Colonic mucosa (tissue), 4 donors: Measurements from ENCODE around the gene CCDC92B. TPM values are rescaled to one million over a fixed set of nuclear protein-coding genes. Genes with fewer than 3 reads are reported as not detected.

Experiments
- DNase-seq: peaks from one replicate; pipeline ENCODE4 v3.0.0-alpha.2; 2020
- H3K27ac ChIP-seq: fragments of 200-600 bp; one replicate; pipeline ENCODE4 v1.8.0; 2021
- H3K27me3 ChIP-seq: fragments of 200-600 bp; one replicate; pipeline ENCODE4 v1.8.0; 2021
- H3K36me3 ChIP-seq: fragments of 200-600 bp; one replicate; pipeline ENCODE4 v1.8.0; 2021
- H3K4me1 ChIP-seq: fragments of 200-600 bp; one replicate; pipeline ENCODE4 v1.8.0; 2021; ENCODE audit warnings: mild to moderate bottlenecking
- H3K4me3 ChIP-seq: fragments of 200-600 bp; one replicate; pipeline ENCODE4 v1.8.0; 2021
- H3K9ac ChIP-seq, 2 donors: one replicate each; pipeline ENCODE4 v1.7.0; 2013; ENCODE audit warnings: control low read depth in 2 of 2, low read depth in 2 of 2, low read length in 2 of 2
- H3K9me3 ChIP-seq: fragments of 200-600 bp; one replicate; pipeline ENCODE4 v1.8.0; 2021
- intact Hi-C: fragments of 100-400 bp; cut with DNase I; formaldehyde crosslinking; loops from one replicate; pipeline ENCODE4 v1.14.1; 2022
- total RNA-seq, 2 donors: library from RNA; stranded (reverse); fragmentation: NEBNext Ultra II Directional in 1 of 2; extraction: Animal tissue kit (Norgen Biotek cat#: 25700) in 1 of 2; gene quantifications; one replicate each; pipeline ENCODE4 v1.2.1, GENCODE V29; 2021
- TF ChIP-seq, protein P1 (sequence below): fragments of 200-600 bp; IDR thresholded peaks from one replicate; pipeline ENCODE4 v1.8.0; 2022; ENCODE audit warnings: antibody characterized with exemption, mild to moderate bottlenecking
- donor health status: healthy.
- donor health status: DM: no; HTN: no; CAD: no.
- donor health status: DM: no; HTN: no; CAD: no.

CCDC92B gene
- total RNA-seq, 2 donors from 2014 or later: 0.72 to 1.8 TPM

DNA sequence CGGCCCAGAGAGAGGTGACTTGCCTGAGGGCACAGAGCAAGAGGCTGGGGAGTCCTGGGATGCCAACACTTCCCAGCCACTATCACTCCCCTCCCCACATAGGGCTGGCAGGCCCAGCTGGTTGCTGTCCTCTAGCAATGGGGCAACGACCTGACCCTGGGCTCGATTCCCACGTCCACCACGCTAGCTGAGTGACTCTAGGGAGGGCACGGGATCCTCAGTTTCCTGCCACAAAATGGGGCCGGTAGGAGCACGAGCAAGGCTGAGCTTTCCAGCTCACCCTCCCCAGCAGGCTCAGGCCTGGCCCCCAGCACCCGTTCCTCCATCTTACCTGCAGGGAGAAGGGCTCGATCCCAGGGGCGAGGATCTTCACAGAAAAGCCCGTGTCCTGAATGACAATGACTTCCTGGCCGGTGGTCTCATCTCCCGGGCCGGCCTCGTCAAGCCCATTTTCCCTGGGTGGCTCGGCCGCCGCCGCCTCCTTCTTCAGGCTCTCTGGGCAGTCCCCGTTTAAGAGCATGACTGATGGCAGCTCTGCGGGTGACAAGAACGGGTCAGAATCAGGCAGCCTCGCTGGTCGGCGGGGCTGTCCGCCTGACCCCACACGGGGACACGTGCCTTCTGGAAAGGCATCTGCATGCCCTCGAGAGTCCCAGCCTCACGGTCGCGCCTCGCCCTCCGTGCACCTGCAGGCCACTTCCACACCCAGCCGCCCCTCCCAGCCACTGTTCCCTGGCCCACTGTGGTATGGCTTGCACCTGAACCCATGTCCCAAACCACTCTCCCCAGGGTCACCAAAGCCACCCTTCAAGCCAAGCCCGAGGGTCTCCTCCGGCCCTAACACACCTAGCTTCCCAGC, 45.2 kb downstream of the CCDC92B start:
- H3K4me3 ChIP-seq: no peak overlapping the region
- TF ChIP-seq, protein P1, sequence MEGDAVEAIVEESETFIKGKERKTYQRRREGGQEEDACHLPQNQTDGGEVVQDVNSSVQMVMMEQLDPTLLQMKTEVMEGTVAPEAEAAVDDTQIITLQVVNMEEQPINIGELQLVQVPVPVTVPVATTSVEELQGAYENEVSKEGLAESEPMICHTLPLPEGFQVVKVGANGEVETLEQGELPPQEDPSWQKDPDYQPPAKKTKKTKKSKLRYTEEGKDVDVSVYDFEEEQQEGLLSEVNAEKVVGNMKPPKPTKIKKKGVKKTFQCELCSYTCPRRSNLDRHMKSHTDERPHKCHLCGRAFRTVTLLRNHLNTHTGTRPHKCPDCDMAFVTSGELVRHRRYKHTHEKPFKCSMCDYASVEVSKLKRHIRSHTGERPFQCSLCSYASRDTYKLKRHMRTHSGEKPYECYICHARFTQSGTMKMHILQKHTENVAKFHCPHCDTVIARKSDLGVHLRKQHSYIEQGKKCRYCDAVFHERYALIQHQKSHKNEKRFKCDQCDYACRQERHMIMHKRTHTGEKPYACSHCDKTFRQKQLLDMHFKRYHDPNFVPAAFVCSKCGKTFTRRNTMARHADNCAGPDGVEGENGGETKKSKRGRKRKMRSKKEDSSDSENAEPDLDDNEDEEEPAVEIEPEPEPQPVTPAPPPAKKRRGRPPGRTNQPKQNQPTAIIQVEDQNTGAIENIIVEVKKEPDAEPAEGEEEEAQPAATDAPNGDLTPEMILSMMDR: no peak
- H3K9ac ChIP-seq: no peak overlapping the region
- H3K4me1 ChIP-seq: peaks cover 9% of the 10 kb centered on the region
- H3K27ac ChIP-seq: no peak overlapping the region
- no peak for DNase-seq
- intact Hi-C loops: no loop called here
- H3K36me3 ChIP-seq: peaks cover 8% of the 10 kb centered on the region
- no peaks in the 10 kb centered on the region for H3K9me3 ChIP-seq
- H3K27me3 ChIP-seq: no peaks in the 10 kb centered on the region

- intact Hi-C loops: no loop called here
- H3K27me3 ChIP-seq: no peaks in the 10 kb centered on the region
- no peak for DNase-seq
- TF ChIP-seq, protein P1: no peak
- no peak overlapping the region for H3K4me3 ChIP-seq
- H3K36me3 ChIP-seq: peaks cover 8% of the 10 kb centered on the region
- H3K27ac ChIP-seq: no peak overlapping the region
- peaks cover 4% of the 10 kb centered on the region for H3K4me1 ChIP-seq
- no peaks in the 10 kb centered on the region for H3K9me3 ChIP-seq
- H3K9ac ChIP-seq: no peak overlapping the region
These were observed 45.8 kb downstream of the CCDC92B start for GRCh38 chr17:2703606-2704005.

- H3K4me1 ChIP-seq: peaks cover under 1% of the 10 kb centered on the region
- peaks cover 12% of the 10 kb centered on the region for H3K36me3 ChIP-seq
- no peak overlapping the region for H3K9ac ChIP-seq
- DNase-seq: no peak
- H3K4me3 ChIP-seq: no peak overlapping the region
- intact Hi-C loops: no loop called here
- no peaks in the 10 kb centered on the region for H3K9me3 ChIP-seq
- H3K27ac ChIP-seq: no peak overlapping the region
- TF ChIP-seq, protein P1: no peak
- no peaks in the 10 kb centered on the region for H3K27me3 ChIP-seq
These were observed 46.3 kb downstream of the CCDC92B start for GRCh38 chr17:2703181-2703580.

DNA sequence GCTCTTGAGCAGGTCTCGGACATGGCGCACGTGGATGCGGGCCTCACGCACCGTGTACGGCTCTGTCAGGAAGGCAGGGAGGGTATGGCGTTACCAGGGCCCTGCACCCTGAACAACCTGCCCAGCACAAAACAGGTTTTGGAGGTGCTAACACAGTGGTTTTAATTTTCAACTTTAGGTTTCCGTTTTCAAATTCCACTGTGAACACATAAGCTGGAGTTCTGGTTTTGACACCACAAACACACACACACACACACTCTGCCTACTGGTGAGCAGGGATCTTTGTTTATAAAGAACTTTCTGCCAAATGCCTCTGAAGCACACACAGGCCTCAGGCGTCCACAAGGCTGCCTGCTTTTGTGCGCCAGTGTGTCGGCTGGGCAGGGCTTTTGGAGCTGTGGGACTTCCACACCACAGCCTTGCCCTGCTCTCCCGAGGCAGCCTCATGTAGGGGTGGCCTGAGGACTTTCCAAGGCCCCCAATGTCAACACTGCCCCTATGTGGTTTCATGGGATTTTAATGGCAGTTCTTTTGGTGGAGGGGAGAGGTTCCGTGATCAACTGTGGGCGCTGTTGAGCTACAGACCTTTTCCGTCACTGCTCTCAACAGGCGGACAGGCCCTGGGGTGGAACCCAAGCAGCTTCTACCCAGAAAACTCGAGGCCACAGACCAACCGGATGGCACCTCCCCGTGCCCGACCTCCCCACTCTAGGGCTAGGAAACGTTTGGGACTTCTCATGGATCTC, 47.3 kb downstream of the CCDC92B start:
- no peaks in the 10 kb centered on the region for H3K27me3 ChIP-seq
- no peak for DNase-seq
- no peak overlapping the region for H3K9ac ChIP-seq
- H3K36me3 ChIP-seq: peaks cover 18% of the 10 kb centered on the region
- no peaks in the 10 kb centered on the region for H3K4me1 ChIP-seq
- H3K4me3 ChIP-seq: no peak overlapping the region
- no peaks in the 10 kb centered on the region for H3K9me3 ChIP-seq
- TF ChIP-seq, protein P1: no peak
- no peak overlapping the region for H3K27ac ChIP-seq
- intact Hi-C loops: no loop called here

GRCh38 chr17:2701161-2701995, 48.1 kb downstream of the CCDC92B start:
- DNase-seq: no peak
- no peak overlapping the region for H3K9ac ChIP-seq
- H3K9me3 ChIP-seq: no peaks in the 10 kb centered on the region
- no peak overlapping the region for H3K4me3 ChIP-seq
- TF ChIP-seq, protein P1: no peak
- H3K27ac ChIP-seq: no peak overlapping the region
- peaks cover 18% of the 10 kb centered on the region for H3K36me3 ChIP-seq
- intact Hi-C loops: no loop called here
- no peaks in the 10 kb centered on the region for H3K27me3 ChIP-seq
- H3K4me1 ChIP-seq: no peaks in the 10 kb centered on the region
